Measurements from ENCODE around the gene MAP3K20. TPM values are rescaled to one million over a fixed set of nuclear protein-coding genes. Genes with fewer than 3 reads are reported as not detected.

Gene MAP3K20
- total and polyA plus RNA-seq, 2 of the 4 experiments (the other 2 are of a cell fraction): 27.5 to 84.4 TPM

- WGBS, 2 experiments (ENCODE audit: extremely low coverage in 2 of 2, insufficient read length in 1 of 2): no CpG with 5 or more reads among the region's 3 CpGs
- intact Hi-C loops (cut with micrococcal nuclease): no loop called here
These were observed 203.3 kb downstream of the MAP3K20 start for GRCh38 chr2:173278794-173279526.

More at GRCh38 chr2:173278794-173279526, 203.3 kb downstream of the MAP3K20 start:
- Histone ChIP-seq H3K14ac (replicated peaks; ENCODE audit: low read depth, low read length) (no peak overlapping the region), H3K9me3 (ENCODE audit: control insufficient read depth, insufficient read depth, low read length) (peaks cover 3% of the 10 kb centered on the region), H3K79me1 (ENCODE audit: low read depth in 1 of 2, low read length in 2 of 2) (no peaks in the 10 kb centered on the region), H4K5ac (ENCODE audit: low read depth, low read length) (no peak overlapping the region), H2BK20ac (ENCODE audit: low read depth, low read length) (no peak overlapping the region), H3K9ac (ENCODE audit: low read depth, low read length) (no peak overlapping the region), H2AFZ (replicated peaks; ENCODE audit: low read length, poor library complexity) (no peak overlapping the region), H3K4me2 (ENCODE audit: low read depth, low read length) (no peak overlapping the region), H3K36me3 (ENCODE audit: control insufficient read depth, insufficient read depth, low read length) (no peaks in the 10 kb centered on the region), H3K4me3 (ENCODE audit: insufficient read depth, low read depth, low read length) (no peak overlapping the region), H4K8ac (ENCODE audit: low read depth in 2 of 2, low read length in 2 of 2) (no peak overlapping the region), H3K4ac (ENCODE audit: low read depth, low read length) (no peak overlapping the region), H2BK5ac (ENCODE audit: low read depth, low read length, poor library complexity, severe bottlenecking) (no peak overlapping the region), H3K23ac (ENCODE audit: low read depth, low read length) (no peak overlapping the region), H3K4me1 (ENCODE audit: control insufficient read depth, insufficient read depth, low read length) (no peaks in the 10 kb centered on the region), H3K27me3 (ENCODE audit: control insufficient read depth, insufficient read depth, low read length) (no peaks in the 10 kb centered on the region; the same call in 1 of the 2 replicates), H3K56ac (ENCODE audit: extremely low read depth, insufficient read depth, low read length) (no peak overlapping the region), H3K27ac (ENCODE audit: insufficient read depth, low read length) (no peak overlapping the region), H3K18ac (ENCODE audit: low read depth, low read length) (no peak overlapping the region), H2BK15ac (ENCODE audit: low read depth, low read length) (no peak overlapping the region), H4K20me1 (ENCODE audit: insufficient read depth, low read length) (no peaks in the 10 kb centered on the region), H2BK120ac (ENCODE audit: low read depth, low read length) (no peak overlapping the region), H4K91ac (ENCODE audit: insufficient read depth, low read depth, low read length) (no peak overlapping the region), H3K9me1 (ENCODE audit: insufficient read depth, low read length) (no peaks in the 10 kb centered on the region), H2AK5ac (ENCODE audit: low read depth, low read length) (no peak overlapping the region), H2AK9ac (replicated peaks; ENCODE audit: low read depth, low read length, poor library complexity) (no peak overlapping the region)
- no peak for DNase-seq
- TF ChIP-seq USF2 (IDR thresholded peaks at IDR 0.05; ENCODE audit: low read depth, low read length) (no peak), MAZ (IDR thresholded peaks at IDR 0.05; ENCODE audit: borderline replicate concordance, low read depth, low read length) (no peak), CHD1 (IDR thresholded peaks at IDR 0.05; ENCODE audit: low read depth, low read length) (no peak), RAD21 (IDR thresholded peaks at IDR 0.05; ENCODE audit: low read length) (no peak), BHLHE40 (IDR thresholded peaks at IDR 0.05; ENCODE audit: low read depth, low read length) (no peak), MXI1 (IDR thresholded peaks at IDR 0.05; ENCODE audit: borderline replicate concordance, low read depth, low read length) (no peak), CEBPB (IDR thresholded peaks at IDR 0.05; ENCODE audit: low read depth, low read length) (no peak), FOS (IDR thresholded peaks at IDR 0.05; ENCODE audit: low read depth, low read length) (no peak), RFX5 (IDR thresholded peaks at IDR 0.05; ENCODE audit: low read depth, low read length) (no peak), RCOR1 (IDR thresholded peaks at IDR 0.05; ENCODE audit: insufficient replicate concordance, low read length) (no peak), NFE2L2 (IDR thresholded peaks at IDR 0.05; ENCODE audit: low read depth, low read length) (no peak), POLR2A (IDR thresholded peaks at IDR 0.05; ENCODE audit: low read depth, low read length) (no peak), MAFK (IDR thresholded peaks at IDR 0.05; ENCODE audit: low read depth, low read length) (no peak), SMC3 (IDR thresholded peaks at IDR 0.05; ENCODE audit: low read depth, low read length) (no peak)
- TF ChIP-seq, protein P1, sequence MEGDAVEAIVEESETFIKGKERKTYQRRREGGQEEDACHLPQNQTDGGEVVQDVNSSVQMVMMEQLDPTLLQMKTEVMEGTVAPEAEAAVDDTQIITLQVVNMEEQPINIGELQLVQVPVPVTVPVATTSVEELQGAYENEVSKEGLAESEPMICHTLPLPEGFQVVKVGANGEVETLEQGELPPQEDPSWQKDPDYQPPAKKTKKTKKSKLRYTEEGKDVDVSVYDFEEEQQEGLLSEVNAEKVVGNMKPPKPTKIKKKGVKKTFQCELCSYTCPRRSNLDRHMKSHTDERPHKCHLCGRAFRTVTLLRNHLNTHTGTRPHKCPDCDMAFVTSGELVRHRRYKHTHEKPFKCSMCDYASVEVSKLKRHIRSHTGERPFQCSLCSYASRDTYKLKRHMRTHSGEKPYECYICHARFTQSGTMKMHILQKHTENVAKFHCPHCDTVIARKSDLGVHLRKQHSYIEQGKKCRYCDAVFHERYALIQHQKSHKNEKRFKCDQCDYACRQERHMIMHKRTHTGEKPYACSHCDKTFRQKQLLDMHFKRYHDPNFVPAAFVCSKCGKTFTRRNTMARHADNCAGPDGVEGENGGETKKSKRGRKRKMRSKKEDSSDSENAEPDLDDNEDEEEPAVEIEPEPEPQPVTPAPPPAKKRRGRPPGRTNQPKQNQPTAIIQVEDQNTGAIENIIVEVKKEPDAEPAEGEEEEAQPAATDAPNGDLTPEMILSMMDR (conservative IDR thresholded peaks at IDR 0.05; ENCODE audit: low read depth, low read length): no peak
- TF ChIP-seq, protein P2, sequence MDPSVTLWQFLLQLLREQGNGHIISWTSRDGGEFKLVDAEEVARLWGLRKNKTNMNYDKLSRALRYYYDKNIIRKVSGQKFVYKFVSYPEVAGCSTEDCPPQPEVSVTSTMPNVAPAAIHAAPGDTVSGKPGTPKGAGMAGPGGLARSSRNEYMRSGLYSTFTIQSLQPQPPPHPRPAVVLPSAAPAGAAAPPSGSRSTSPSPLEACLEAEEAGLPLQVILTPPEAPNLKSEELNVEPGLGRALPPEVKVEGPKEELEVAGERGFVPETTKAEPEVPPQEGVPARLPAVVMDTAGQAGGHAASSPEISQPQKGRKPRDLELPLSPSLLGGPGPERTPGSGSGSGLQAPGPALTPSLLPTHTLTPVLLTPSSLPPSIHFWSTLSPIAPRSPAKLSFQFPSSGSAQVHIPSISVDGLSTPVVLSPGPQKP (IDR thresholded peaks at IDR 0.05; ENCODE audit: borderline replicate concordance, low read depth, low read length): no peak
- POLR2A ChIA-PET (ENCODE audit: unreplicated experiment): no interaction called here
- dilution Hi-C loops (cut with HindIII; ENCODE audit: low sequenced_read_pairs, unreplicated experiment): no loop called here
- no peak for ATAC-seq (ENCODE audit: low read depth)
- in situ Hi-C loops (cut with MboI; ENCODE audit: low sequenced_read_pairs): no loop called here
- CTCF ChIA-PET: no interaction called here
- BruUV-seq (replicated peaks): no TSS peak
